Esophagus (tissue), 2 donors: ENCODE results near the gene NRTN. TPM values are rescaled to one million over a fixed set of nuclear protein-coding genes. Genes with fewer than 3 reads are reported as not detected.
"Not testable (repeated sequence)": the region's sequence is repeated elsewhere in the genome, so short reads cannot be mapped to it uniquely, and the experiment has no call there.

ENCODE experiments used
- H3K27ac ChIP-seq, 2 donors: one replicate each; pipeline ENCODE4 v1.5.1; 2013; ENCODE audit warnings: low read depth in 2 of 2, mild to moderate bottlenecking in 2 of 2, inconsistent platforms in 1 of 2, low read length in 1 of 2, moderate library complexity in 1 of 2
- H3K27me3 ChIP-seq, 2 donors: one replicate each; pipeline ENCODE4 v1.6.1; 2013; ENCODE audit warnings: low read length in 2 of 2, control low read depth in 1 of 2, mild to moderate bottlenecking in 1 of 2; ENCODE audit not compliant: insufficient read depth in 2 of 2, control insufficient read depth in 1 of 2
- H3K36me3 ChIP-seq, 2 donors: one replicate each; pipeline ENCODE4 v1.6.1; 2013; ENCODE audit warnings: low read length in 1 of 2; ENCODE audit not compliant: control insufficient read depth in 2 of 2, insufficient read depth in 2 of 2
- H3K4me1 ChIP-seq, 2 donors: one replicate each; pipeline ENCODE4 v1.6.1; 2013; ENCODE audit warnings: low read length in 1 of 2; ENCODE audit not compliant: control insufficient read depth in 2 of 2, insufficient read depth in 2 of 2
- H3K4me3 ChIP-seq, 2 donors: one replicate each; pipeline ENCODE4 v1.5.1; 2013; ENCODE audit warnings: low read length in 2 of 2, mild to moderate bottlenecking in 2 of 2, low read depth in 1 of 2, moderate library complexity in 1 of 2
- H3K9me3 ChIP-seq, 2 donors: one replicate each; pipeline ENCODE4 v1.6.1; 2013; ENCODE audit warnings: mild to moderate bottlenecking in 2 of 2, low read depth in 1 of 2, low read length in 1 of 2, moderate library complexity in 1 of 2; ENCODE audit not compliant: control insufficient read depth in 2 of 2, insufficient read depth in 1 of 2
- WGBS, 2 donors: extraction: QIAGEN DNeasy Blood & Tissue Kit; methylation state at CpG; one replicate each; pipeline ENCODE4 v1.1.7; 2013; 5-methylcytosine and 5-hydroxymethylcytosine counted together
- polyA plus RNA-seq, 2 donors: library from polyadenylated mRNA; stranded (reverse); fragments of 200-250 nt; gene quantifications; one replicate each; pipeline ENCODE4 v1.2.3, GENCODE V29; 2013
- donor health status: healthy with polysubstance abuse.
- donor health status: Bipolar disorder and iron deficiency.

Gene NRTN
- polyA plus RNA-seq, 2 donors, result 2.2 to 2.8 TPM

DNA sequence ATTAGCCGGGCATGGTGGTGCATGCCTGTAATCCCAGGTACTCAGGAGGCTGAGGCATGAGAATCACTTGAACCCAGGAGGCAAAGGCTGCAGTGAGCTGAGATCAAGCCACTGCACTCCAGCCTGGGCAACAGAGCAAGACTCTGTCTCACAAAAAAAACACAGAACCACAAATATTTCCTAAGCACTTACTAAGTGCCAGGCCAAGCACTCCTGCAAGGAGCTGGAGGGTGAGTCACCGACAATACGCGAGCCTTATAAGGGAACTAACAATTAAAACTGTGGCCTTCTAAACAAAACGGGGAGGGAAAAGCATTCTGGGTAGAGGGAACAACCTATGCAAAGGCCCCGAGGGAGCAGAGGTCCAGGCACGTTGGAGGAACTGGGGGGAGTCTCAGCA lies 69.6 kb downstream of the NRTN start:
- not testable (repeated sequence) for H3K36me3 ChIP-seq, H3K4me3 ChIP-seq, H3K27me3 ChIP-seq, H3K4me1 ChIP-seq, H3K9me3 ChIP-seq
- peak overlapping the region in 1 of 2 donors; percentile 74 for H3K27ac ChIP-seq
- 72 to 79% methylated on average over 7 of the region's 7 CpGs for WGBS, 2 donors

DNA sequence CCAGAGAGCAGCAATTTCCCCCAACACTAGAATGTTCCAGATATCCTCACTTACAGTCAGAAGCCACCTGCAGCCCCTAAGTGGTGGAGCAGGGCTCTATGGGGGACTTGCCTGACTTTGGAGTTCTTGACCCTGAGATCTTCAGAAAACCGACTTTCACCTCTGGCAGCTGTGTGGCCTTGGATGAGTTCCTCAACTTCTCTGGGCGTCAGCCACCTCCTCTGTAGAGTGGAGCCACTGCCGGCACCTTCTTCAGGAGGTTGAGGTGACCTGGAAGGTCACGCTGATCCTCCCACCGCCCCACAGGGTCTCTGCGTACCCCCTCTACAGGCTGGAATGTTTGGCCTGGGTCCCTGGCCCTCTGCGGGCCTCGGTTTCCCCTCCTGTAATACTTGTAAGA lies 72.6 kb downstream of the NRTN start:
- H3K27me3 ChIP-seq, result no peaks in the 10 kb centered on the region
- no peak overlapping the region for H3K4me3 ChIP-seq
- H3K9me3 ChIP-seq, result no peaks in the 10 kb centered on the region
- no peaks in the 10 kb centered on the region for H3K36me3 ChIP-seq
- no peak overlapping the region for H3K27ac ChIP-seq
- 77 to 84% methylated on average over 8 of the region's 8 CpGs for WGBS, 2 donors
- H3K4me1 ChIP-seq, result peaks cover 0 to 2% of the 10 kb centered on the region in 2 donors

DNA sequence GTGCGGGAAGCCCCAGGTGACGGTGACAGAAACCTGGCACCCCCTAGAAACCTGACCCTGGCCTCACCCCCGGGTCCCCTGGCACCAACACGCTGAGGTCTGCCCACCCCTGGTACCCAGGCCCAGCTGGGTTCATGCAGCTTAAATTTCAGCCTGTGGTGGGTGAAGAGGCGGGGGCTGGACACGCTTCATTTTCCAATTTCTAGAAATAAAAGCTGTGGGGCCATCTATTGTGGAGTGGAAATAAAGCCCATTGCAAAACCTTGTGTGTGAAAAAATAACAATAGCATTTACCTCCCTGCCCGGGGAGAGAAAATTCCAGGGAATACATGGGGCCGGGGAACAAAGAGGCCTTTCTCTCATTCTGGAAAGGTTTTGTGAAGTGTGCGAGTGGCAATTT lies 73.0 kb downstream of the NRTN start:
- Histone ChIP-seq H3K27ac (no peak overlapping the region), H3K36me3 (no peaks in the 10 kb centered on the region), H3K27me3 (no peaks in the 10 kb centered on the region), H3K9me3 (no peaks in the 10 kb centered on the region), H3K4me3 (no peak overlapping the region), H3K4me1 (peaks cover 0 to 4% of the 10 kb centered on the region in 2 donors)
- 80 to 84% methylated on average over 9 of the region's 9 CpGs for WGBS, 2 donors

Other genes starting within 250 kb of the NRTN start
- gene TINCR, start 237.1 kb upstream of the NRTN start, polyA plus RNA-seq, result 10 to 100 TPM; 43.1 to 59.7 TPM
- 10 to 100 TPM; 27.5 to 43.7 TPM for gene SAFB2, start 182.3 kb upstream of the NRTN start, polyA plus RNA-seq
- gene SAFB, start 182.0 kb upstream of the NRTN start, polyA plus RNA-seq, result 10 to 100 TPM; 44.2 to 48.5 TPM
- 100 to 1,000 TPM in 1 of 2 donors, 10 to 100 TPM in 1; 86.8 to 104 TPM for gene MICOS13, start 124.6 kb upstream of the NRTN start, polyA plus RNA-seq
- 1 to 10 TPM; 3.8 to 4.1 TPM for gene HSD11B1L, start 124.0 kb upstream of the NRTN start, polyA plus RNA-seq
- 1,000 to 10,000 TPM; 1,315 to 1,592 TPM for gene RPL36, start 114.8 kb upstream of the NRTN start, polyA plus RNA-seq
- gene LONP1, start 84.9 kb upstream of the NRTN start, polyA plus RNA-seq, result 10 to 100 TPM; 19.3 to 36.1 TPM
- not detected for gene CATSPERD, start 84.4 kb upstream of the NRTN start, polyA plus RNA-seq
- gene PRR22, start 20.3 kb upstream of the NRTN start, polyA plus RNA-seq, result 1 to 10 TPM; 3.3 to 8.0 TPM
- 10 to 100 TPM; 32.3 to 53.9 TPM for gene DUS3L, start 13.9 kb upstream of the NRTN start, polyA plus RNA-seq
- 10 to 100 TPM; 77.6 to 96.5 TPM for gene FUT6, start 34.6 kb downstream of the NRTN start, polyA plus RNA-seq
- 100 to 1,000 TPM; 121 to 183 TPM for gene FUT3, start 46.4 kb downstream of the NRTN start, polyA plus RNA-seq
- gene FUT5, start 65.5 kb downstream of the NRTN start, polyA plus RNA-seq, result not detected
- 100 to 1,000 TPM; 328 to 390 TPM for gene NDUFA11, start 98.7 kb downstream of the NRTN start, polyA plus RNA-seq
- 1 to 10 TPM; 3.4 to 7.9 TPM for gene VMAC, start 99.8 kb downstream of the NRTN start, polyA plus RNA-seq
- 10 to 100 TPM in 1 of 2 donors, 1 to 10 TPM in 1; 8.0 to 18.7 TPM for gene CAPS, start 109.2 kb downstream of the NRTN start, polyA plus RNA-seq
- 10 to 100 TPM; 25.0 to 34.4 TPM for gene RANBP3, start 173.1 kb downstream of the NRTN start, polyA plus RNA-seq